Fibroblast of lung (primary cell): ENCODE measurements around the gene KIAA0319L.

Source experiments
- EZH2 ChIP-seq: IDR thresholded peaks from 2 replicates; pipeline ENCODE4 v1.5.1; 2012; ENCODE audit warnings: low read length, control low read depth, mild to moderate bottlenecking; ENCODE audit errors: missing control alignments
- TF ChIP-seq, protein P1 (sequence below), 2 donors: IDR thresholded peaks in 1 of 2; conservative IDR thresholded peaks in 1 of 2; 1 replicate in 1 of 2; 2 replicates in 1 of 2; pipeline ENCODE4 v1.5.1; 2011 to 2012; ENCODE audit warnings: low read length in 2 of 2, control low read depth in 1 of 2, inconsistent platforms in 1 of 2, low read depth in 1 of 2, mild to moderate bottlenecking in 1 of 2

GRCh38 chr1:35533586-35533985 lies 23.6 kb downstream of the KIAA0319L start:
- TF ChIP-seq, protein P1, sequence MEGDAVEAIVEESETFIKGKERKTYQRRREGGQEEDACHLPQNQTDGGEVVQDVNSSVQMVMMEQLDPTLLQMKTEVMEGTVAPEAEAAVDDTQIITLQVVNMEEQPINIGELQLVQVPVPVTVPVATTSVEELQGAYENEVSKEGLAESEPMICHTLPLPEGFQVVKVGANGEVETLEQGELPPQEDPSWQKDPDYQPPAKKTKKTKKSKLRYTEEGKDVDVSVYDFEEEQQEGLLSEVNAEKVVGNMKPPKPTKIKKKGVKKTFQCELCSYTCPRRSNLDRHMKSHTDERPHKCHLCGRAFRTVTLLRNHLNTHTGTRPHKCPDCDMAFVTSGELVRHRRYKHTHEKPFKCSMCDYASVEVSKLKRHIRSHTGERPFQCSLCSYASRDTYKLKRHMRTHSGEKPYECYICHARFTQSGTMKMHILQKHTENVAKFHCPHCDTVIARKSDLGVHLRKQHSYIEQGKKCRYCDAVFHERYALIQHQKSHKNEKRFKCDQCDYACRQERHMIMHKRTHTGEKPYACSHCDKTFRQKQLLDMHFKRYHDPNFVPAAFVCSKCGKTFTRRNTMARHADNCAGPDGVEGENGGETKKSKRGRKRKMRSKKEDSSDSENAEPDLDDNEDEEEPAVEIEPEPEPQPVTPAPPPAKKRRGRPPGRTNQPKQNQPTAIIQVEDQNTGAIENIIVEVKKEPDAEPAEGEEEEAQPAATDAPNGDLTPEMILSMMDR (conservative IDR thresholded peaks at IDR 0.05 in 1 of 2, IDR thresholded peaks at IDR 0.05 in 1 of 2; ENCODE audit: low read depth in 1 of 2, low read length in 2 of 2) = no peak
- no peak for TF ChIP-seq EZH2
